ENCODE measurements around the gene PLEKHM2. TPM values are rescaled to one million over a fixed set of nuclear protein-coding genes. Genes with fewer than 3 reads are reported as not detected.

Gene PLEKHM2
- total and polyA plus RNA-seq, 2 of the 8 experiments (the other 6 are each of a cell fraction or from before 2014, with no cell fraction given), result 38.3 to 47.6 TPM

DNA sequence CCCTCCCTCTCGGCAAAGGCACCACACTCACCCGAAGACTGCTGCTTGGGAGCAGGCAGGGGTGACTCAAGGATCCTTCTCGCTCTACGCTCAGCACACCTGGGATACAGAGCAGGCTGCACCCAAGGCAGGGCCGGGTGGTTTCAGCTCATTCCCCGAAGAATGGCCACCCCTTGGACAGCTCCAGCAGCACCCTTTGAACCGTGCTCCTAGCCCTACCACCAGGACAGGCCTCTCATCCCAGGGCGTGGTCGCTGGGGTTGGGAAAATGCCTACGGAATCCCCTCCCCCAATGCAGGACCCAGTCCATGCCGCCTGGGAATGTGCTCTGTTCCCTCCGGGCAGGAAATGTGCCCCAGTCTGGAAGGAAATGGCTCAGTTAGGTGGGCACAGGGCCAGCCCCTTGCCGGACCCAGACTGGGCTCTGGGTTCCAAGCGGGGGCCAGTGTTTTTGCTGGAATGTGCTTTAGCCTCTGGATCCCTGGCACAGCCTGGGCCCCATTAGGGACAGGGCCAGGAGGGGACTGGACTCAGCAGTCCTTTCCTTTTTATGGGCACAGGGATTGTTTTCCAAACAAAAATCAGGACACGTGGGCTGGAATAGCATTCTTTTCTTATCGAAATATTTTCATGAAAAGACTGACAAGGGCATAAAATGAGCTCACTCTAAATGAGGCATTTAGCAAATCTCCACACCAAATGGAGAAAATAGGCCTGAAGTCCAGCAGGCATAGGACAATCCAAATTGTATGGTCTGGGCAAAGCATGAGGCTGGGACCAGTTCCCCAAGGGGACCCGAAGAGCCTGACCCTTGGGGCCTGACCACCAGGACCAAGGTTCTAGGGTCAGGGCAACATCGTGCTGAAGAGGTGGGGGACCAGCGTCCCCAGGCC, 65.5 kb downstream of the PLEKHM2 start (continued):
- no peak for TF ChIP-seq PHF8 (conservative IDR thresholded peaks at IDR 0.05; ENCODE audit: low read depth, low read length)
- TF ChIP-seq, protein P1, sequence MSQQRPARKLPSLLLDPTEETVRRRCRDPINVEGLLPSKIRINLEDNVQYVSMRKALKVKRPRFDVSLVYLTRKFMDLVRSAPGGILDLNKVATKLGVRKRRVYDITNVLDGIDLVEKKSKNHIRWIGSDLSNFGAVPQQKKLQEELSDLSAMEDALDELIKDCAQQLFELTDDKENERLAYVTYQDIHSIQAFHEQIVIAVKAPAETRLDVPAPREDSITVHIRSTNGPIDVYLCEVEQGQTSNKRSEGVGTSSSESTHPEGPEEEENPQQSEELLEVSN (IDR thresholded peaks at IDR 0.05), result no peak

Data from H1 (cell line).